ENCODE measurements around the gene TAF1C. TPM values are rescaled to one million over a fixed set of nuclear protein-coding genes. Genes with fewer than 3 reads are reported as not detected.

Gene TAF1C
- polyA plus RNA-seq, 1 of the 3 experiments (the other 2 are of a cell fraction) = 49.3 TPM

DNA sequence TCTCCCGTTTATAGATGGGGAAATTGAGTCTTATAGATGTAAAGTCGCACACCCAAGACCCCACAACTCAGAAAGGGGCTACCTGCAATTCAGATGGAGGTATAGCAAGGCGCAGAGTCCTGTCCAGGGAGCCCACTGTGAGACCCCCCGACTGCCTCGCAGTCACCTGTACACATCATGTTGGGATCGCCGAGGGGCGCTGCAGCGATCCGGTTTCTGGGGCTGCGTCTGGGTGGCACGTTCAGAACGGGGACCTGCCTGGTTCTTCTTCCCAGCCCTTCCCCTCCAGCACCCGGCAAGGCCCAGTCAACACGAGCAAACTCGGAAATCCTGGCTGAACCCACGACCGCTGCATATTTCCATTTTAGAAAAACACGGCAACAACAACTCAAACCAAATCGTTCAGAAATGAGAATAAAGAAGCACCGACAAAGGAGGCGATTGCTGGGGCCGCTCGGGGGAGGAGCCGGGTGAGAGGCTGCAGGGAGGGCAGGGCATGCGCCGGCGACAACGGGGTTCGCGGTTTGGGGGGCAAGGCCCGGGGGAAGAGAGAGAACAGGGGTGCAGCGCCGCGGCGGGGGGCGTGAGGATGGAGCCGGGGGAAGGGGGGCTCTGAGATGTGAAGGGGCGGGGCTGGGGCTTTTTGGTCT, 42.5 kb downstream of the TAF1C start:
- no peaks in the 10 kb centered on the region for H3K9me3 ChIP-seq
- POLR2A ChIA-PET = interaction anchor here (1.5 kb wide), 1 partner anchor 28 kb away, joined by 9 read pairs; the partner anchor contains the start of gene MBTPS1
- 2% methylated on average over 32 of the region's 39 CpGs for WGBS (ENCODE audit: low lambda C conversion rate)
- H2AFZ ChIP-seq (ENCODE audit: low read depth) = peak overlapping the region; percentile 87; the same call in 1 of the 2 replicates
- peak; percentile 67 for DNase-seq
- H3K4me3 ChIP-seq (ENCODE audit: low read depth in 2 of 2, low read length in 1 of 2) = peak overlapping the region; percentile 70 to 76
- H3K9ac ChIP-seq = peak overlapping the region; percentile 68
- peaks cover 5% of the 10 kb centered on the region for H4K20me1 ChIP-seq (ENCODE audit: insufficient read depth)
- H3K4me1 ChIP-seq (ENCODE audit: control insufficient read depth in 1 of 2, insufficient read depth in 2 of 2, low read depth in 1 of 2, low read length in 1 of 2) = peaks cover 0 to 5% of the 10 kb centered on the region in 2 experiments; a peak in 1 of 4 replicates
- peak overlapping the region; percentile 96 for H3K4me2 ChIP-seq
- H3K36me3 ChIP-seq (replicated peaks in 1 of 2; ENCODE audit: control insufficient read depth in 1 of 2, insufficient read depth in 2 of 2, low read length in 1 of 2) = no peaks in the 10 kb centered on the region
- no peaks in the 10 kb centered on the region for H3K9me2 ChIP-seq
- peaks cover 8% of the 10 kb centered on the region; the same call in 1 of the 2 replicates for H3K27me3 ChIP-seq (ENCODE audit: insufficient read depth)
- TF ChIP-seq NRF1 (IDR thresholded peaks at IDR 0.05; ENCODE audit: low read depth, low read length) (0 out of 2 replicates have a peak, but pooled peaks have one; percentile 16), POLR2AphosphoS5 (IDR thresholded peaks at IDR 0.05; ENCODE audit: low read depth, low read length) (no peak), MXI1 (IDR thresholded peaks at IDR 0.05; ENCODE audit: low read depth, low read length) (peak; percentile 38; the same call in 1 of the 2 replicates)
- TF ChIP-seq, protein P1, sequence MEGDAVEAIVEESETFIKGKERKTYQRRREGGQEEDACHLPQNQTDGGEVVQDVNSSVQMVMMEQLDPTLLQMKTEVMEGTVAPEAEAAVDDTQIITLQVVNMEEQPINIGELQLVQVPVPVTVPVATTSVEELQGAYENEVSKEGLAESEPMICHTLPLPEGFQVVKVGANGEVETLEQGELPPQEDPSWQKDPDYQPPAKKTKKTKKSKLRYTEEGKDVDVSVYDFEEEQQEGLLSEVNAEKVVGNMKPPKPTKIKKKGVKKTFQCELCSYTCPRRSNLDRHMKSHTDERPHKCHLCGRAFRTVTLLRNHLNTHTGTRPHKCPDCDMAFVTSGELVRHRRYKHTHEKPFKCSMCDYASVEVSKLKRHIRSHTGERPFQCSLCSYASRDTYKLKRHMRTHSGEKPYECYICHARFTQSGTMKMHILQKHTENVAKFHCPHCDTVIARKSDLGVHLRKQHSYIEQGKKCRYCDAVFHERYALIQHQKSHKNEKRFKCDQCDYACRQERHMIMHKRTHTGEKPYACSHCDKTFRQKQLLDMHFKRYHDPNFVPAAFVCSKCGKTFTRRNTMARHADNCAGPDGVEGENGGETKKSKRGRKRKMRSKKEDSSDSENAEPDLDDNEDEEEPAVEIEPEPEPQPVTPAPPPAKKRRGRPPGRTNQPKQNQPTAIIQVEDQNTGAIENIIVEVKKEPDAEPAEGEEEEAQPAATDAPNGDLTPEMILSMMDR (IDR thresholded peaks at IDR 0.05) = peak; percentile 40
- CTCF ChIA-PET = interaction anchor here (1.0 to 2.2 kb wide), 5 partner anchors 12 to 43 kb away, joined by 4 to 8 read pairs (median 5); partner anchors contain the start of genes MBTPS1 and TAF1C
- peak overlapping the region; percentile 42 to 54; a peak in 2 of 4 replicates for H3K27ac ChIP-seq (ENCODE audit: low read depth in 2 of 2, low read length in 1 of 2)
- peaks cover 49% of the 10 kb centered on the region for H3K79me2 ChIP-seq (ENCODE audit: insufficient read depth)
- H3F3A ChIP-seq (replicated peaks; ENCODE audit: insufficient read depth) = no peaks in the 10 kb centered on the region

DNA sequence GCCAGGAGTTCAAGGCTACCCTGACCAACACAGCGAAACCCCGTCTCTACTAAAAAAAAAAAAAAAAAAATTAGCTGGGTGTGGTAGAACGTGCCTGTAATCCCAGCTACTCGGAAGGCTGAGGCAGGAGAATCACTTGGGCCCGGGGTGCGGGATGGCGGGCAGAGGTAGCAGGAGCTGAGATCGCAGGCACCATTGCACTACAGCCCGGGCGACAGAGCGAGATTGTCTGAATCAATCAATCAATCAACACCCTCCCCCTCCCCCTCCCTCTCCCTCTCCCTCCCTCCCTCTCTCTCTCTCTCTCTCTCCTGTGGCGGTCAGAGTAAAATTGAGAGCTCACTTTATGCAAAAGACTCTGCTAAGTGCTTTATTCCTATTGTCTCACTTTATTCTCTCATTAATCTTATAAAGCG, 43.1 kb downstream of the TAF1C start:
- Histone ChIP-seq H3K79me2 (ENCODE audit: insufficient read depth) (peaks cover 53% of the 10 kb centered on the region), H2AFZ (ENCODE audit: low read depth) (no peak overlapping the region), H3F3A (replicated peaks; ENCODE audit: insufficient read depth) (no peaks in the 10 kb centered on the region), H3K4me2 (peak overlapping the region; percentile 96), H3K36me3 (replicated peaks in 1 of 2; ENCODE audit: control insufficient read depth in 1 of 2, insufficient read depth in 2 of 2, low read length in 1 of 2) (no peaks in the 10 kb centered on the region), H3K4me3 (ENCODE audit: low read depth in 2 of 2, low read length in 1 of 2) (peak overlapping the region; percentile 70 to 76), H3K9ac (no peak overlapping the region; the same call in 1 of the 2 replicates), H3K9me3 (no peaks in the 10 kb centered on the region), H3K4me1 (ENCODE audit: control insufficient read depth in 1 of 2, insufficient read depth in 2 of 2, low read depth in 1 of 2, low read length in 1 of 2) (peaks cover 0 to 5% of the 10 kb centered on the region in 2 experiments; a peak in 1 of 4 replicates), H3K9me2 (no peaks in the 10 kb centered on the region), H3K27ac (ENCODE audit: low read depth in 2 of 2, low read length in 1 of 2) (no peak overlapping the region), H3K27me3 (ENCODE audit: insufficient read depth) (peaks cover 8% of the 10 kb centered on the region; the same call in 1 of the 2 replicates), H4K20me1 (ENCODE audit: insufficient read depth) (peaks cover 11% of the 10 kb centered on the region)
- ChIA-PET CTCF (interaction anchor here (0.5 to 2.2 kb wide), 3 partner anchors 12 to 186 kb away, joined by 3 to 6 read pairs (median 4); partner anchors contain the start of gene MBTPS1), POLR2A (no interaction called here)
- WGBS (ENCODE audit: low lambda C conversion rate) = 59% methylated on average over 13 of the region's 13 CpGs
- DNase-seq = no peak
- TF ChIP-seq TEAD4 (IDR thresholded peaks at IDR 0.05; ENCODE audit: borderline replicate concordance, insufficient read depth) (no peak), RXRA (IDR thresholded peaks at IDR 0.05; ENCODE audit: borderline replicate concordance, low read depth) (no peak), RAD21 (IDR thresholded peaks at IDR 0.05; ENCODE audit: low read length) (no peak), NFIC (IDR thresholded peaks at IDR 0.05; ENCODE audit: borderline replicate concordance) (no peak), MXI1 (IDR thresholded peaks at IDR 0.05; ENCODE audit: low read depth, low read length) (no peak), GATA2 (CRISPR knock-in tag; IDR thresholded peaks at IDR 0.05) (no peak)
- TF ChIP-seq, protein P2, sequence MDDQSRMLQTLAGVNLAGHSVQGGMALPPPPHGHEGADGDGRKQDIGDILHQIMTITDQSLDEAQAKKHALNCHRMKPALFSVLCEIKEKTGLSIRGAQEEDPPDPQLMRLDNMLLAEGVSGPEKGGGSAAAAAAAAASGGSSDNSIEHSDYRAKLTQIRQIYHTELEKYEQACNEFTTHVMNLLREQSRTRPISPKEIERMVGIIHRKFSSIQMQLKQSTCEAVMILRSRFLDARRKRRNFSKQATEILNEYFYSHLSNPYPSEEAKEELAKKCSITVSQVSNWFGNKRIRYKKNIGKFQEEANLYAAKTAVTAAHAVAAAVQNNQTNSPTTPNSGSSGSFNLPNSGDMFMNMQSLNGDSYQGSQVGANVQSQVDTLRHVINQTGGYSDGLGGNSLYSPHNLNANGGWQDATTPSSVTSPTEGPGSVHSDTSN (IDR thresholded peaks at IDR 0.05) = peak; percentile 31
- TF ChIP-seq, protein P1 (IDR thresholded peaks at IDR 0.05) = no peak
- TF ChIP-seq, protein P3, sequence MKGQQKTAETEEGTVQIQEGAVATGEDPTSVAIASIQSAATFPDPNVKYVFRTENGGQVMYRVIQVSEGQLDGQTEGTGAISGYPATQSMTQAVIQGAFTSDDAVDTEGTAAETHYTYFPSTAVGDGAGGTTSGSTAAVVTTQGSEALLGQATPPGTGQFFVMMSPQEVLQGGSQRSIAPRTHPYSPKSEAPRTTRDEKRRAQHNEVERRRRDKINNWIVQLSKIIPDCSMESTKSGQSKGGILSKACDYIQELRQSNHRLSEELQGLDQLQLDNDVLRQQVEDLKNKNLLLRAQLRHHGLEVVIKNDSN (IDR thresholded peaks at IDR 0.05; ENCODE audit: borderline replicate concordance, low read depth) = no peak
